GM19468 (cell line): ENCODE data around the gene RNF144A.
"Not testable (repeated sequence)": the region's sequence is repeated elsewhere in the genome, so short reads cannot be mapped to it uniquely, and the experiment has no call there.

ENCODE experiments used
- ATAC-seq: cut with Tn5 transposase; IDR thresholded peaks from one replicate; pipeline ENCODE4 v1.9.1; 2021; ENCODE audit warnings: mild to moderate bottlenecking, moderate library complexity, moderate number of reproducible peaks; ENCODE audit not compliant: unreplicated experiment; ENCODE audit errors: extremely low read depth

RNF144A gene

DNA sequence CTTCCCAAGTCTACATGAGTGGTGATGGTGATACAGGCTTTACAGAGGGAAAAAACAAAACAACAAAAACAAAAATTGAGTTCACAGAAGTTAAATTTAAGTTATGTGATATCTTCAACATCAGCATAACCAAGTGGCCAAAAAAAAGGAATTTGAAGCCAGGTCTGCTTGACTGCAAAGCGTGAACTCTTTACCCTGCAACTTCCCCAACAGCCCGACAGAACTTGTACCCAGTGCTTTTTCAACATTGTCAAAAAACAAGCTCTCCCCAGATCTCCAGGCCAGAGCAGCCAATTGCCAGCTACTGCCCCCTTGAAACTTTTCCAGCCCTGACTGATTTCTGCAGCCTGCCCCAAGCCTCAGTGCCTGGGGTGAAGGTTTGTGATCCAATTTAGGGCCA lies 76.7 kb downstream of the RNF144A start:
- no peak for ATAC-seq

DNA sequence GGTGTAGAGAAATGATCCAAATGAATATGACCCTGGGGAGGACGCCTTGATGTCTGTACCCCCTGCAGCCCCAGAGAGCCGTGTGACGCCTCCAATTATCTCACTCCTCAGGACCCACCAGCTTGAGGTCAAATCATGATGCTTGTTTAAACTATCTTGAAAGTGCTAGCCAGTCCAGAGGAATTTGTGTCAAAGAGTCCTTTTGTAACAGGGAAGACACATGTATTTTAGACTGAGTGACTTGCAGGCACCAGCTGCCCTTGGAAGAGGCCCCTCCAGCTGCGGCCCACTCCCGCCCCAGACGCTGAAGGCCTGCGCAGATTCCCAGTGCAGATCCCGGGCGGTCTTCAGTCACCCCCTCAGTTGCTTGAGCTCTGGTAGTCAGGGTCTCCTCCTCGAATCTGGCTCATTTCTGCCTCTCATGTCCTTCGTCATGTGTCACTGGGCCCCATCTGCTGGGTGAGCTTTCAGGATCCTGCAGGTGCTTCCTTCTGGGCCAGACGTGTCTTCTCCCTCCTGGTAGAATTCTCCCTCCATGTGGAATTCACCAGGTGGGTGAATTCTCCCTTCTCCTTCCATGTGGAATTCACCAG lies 77.4 kb downstream of the RNF144A start:
- ATAC-seq = no peak

DNA sequence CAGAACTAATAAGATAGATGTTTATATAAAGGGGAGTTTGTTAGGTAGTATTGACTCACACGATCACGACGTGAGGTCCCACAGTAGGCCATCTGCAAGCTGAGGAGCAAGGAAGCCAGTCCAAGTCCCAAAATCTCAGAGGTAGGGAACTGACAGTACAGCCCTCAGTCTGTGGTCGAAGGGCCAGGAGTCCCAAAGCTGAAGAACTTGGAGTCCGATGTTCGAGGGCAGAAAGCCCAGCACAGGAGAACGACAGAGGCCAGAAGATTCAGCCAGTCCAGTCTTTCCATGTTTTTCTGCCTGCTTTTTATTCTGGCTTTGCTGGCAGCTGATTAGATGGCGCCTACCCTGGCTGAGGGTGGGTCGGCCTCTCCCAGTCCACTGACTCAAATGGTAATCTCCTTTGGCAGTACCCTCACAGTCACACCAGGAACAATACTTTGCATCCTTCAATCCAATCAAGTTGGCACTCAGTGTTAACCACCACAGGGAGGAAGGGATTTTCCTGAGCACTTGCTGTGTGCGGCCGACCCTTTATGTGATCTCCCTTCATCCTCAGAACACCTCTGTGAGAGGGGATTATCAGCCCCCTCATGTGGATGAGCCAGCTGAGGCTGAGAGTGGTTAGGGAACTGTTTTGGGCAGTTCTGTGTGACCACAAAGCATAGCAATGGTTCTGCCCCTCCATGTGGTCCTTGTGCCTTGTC lies 78.3 kb downstream of the RNF144A start:
- ATAC-seq = no peak

DNA sequence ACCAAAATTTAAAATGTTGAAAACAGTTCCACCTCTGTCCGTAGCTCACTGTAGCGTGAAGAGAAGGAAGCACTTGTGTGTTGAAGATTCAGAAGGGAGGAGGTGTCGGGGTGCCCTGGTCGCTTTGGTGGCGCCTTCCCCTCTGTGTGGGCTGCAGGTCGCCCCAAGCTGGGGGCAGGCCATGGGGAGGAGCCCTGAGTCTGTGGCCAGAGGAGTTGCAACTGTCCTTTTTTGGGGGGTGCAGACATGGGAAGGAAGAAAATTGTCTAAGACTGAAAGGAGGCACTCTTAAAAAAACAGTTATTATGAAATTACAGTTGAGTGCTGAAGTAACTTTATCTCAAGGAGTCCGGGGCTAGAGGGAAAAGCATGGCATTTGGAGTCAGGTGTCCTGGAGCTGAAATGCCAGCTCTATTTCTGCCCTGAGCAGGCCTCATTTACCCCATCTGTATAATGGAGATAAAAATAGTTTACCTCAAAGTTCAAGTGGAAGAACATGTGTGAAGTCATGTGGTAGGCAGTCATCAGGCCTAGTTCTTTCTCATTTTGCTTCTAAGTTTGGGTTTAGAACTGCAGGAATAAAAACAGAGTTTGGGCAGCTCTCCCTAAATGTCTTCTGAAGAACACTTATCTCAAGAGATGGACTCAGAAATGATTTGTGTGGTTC lies 82.1 kb downstream of the RNF144A start:
- no peak for ATAC-seq

DNA sequence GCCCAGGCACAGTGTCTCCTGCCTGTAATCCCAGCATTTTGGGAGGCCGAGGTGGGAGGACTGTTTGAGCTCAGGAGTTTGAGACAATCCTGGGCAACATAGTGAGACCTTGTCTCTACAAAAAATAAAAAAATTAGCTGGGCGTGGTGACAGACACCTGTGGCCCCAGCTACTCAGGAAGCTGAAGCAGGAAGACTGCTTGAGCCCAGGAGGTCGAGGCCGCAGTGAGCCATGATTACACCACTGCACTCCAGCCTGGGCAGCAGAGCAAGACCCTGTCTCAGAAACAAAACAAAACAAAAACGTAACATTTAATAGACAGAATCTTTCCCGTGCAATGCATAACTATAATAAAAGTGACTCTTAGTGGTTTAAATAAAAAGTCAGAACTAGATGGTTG lies 84.2 kb downstream of the RNF144A start:
- not testable (repeated sequence) for ATAC-seq

DNA sequence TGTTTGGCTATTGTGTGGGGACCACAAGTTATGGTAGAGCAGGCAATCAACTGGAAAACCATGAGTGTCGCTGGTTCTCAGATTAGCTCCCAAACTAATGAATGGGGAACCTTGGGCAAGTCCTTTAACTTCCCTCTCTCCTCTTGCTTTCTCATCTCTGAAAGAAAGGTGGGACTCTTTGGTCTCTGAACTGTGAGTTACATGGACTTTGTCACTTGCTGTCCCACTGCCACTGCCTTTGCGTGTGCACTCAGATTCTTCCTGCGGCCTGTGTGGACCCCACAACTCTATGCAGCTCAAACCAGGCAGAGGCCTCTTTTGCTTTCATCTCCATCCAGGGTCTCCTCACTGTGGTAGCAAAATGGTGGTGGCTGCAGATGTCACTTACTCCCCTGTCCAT lies 86.7 kb downstream of the RNF144A start:
- no peak for ATAC-seq

DNA sequence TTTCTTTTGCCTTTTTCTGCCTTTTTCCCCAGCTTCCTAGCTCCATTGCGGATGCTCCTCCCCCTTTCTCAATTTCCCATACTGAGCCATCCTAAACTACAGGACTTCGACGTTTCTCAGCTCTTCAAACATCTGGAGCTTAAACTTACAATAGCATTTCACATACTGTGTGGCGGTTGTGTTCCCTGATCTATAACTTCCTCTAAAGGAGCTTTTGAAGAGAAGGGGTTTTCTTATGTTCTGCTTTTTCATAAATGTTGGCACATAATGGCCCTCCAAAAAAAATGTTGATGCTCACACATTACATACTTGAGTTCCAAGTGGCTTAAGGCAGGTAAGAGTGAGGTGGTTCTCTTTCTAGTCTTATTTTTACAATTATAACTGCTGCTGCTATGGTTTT lies 87.4 kb downstream of the RNF144A start:
- ATAC-seq = no peak

DNA sequence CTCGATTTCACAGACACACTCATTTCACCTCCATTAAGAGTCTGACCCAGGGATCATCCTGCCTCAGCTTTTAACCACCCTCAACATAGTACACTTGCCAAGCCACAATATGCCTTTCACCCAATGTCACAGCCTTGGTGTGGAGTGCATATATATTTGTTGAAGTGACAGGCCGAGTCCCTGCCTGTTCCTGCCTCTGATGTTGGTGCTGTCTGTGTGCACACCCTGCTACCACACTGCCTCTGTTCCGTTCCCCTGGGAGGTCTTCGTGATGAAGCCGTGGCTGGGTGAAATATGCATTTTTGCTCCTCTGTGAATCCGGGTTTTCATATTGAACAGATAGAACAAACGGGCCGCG lies 90.3 kb downstream of the RNF144A start:
- ATAC-seq = no peak

DNA sequence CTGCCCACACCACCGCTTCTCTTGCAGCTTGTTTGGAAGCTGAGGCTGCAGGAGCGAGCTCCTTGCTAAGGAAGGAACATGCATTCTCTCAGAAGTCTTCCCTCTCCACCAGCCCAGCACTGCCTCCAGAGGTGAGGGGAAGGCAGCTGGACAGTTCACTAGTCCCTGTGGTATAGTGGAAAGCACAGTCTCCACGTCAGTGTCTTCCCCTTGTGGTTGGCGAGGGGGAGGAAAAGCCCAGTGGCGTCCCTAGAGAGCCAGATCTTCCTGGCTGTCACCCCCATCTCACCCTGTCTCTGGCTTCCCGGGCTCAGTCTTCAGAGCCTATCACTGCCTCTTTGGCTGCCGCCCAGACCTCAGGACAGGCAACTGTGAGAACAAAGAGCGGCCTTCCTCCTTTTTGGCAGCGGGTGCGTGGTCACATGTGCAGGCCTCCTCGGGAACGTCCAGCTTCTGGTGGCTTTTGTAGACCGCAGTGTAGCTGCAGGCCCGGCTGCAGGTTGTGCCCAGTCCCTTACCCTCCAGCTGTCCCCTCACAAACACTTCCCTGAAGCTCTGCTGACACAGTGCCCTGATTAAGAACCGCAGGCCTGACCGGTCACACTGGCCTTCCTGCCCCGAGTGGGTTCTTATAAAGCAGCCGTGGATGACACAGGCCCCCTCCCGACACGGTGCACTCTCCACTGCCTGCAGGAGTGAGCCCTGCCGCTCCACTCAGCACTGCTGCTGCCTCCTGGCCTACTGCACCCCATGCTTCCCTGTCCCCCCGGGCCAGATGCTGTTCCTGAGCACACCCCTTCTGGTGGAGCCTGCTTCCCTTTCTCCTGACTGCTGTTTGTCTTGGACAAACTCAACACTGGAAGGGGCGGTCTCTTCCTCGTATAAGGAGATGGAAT lies 90.9 kb downstream of the RNF144A start:
- peak; percentile 23 for ATAC-seq

DNA sequence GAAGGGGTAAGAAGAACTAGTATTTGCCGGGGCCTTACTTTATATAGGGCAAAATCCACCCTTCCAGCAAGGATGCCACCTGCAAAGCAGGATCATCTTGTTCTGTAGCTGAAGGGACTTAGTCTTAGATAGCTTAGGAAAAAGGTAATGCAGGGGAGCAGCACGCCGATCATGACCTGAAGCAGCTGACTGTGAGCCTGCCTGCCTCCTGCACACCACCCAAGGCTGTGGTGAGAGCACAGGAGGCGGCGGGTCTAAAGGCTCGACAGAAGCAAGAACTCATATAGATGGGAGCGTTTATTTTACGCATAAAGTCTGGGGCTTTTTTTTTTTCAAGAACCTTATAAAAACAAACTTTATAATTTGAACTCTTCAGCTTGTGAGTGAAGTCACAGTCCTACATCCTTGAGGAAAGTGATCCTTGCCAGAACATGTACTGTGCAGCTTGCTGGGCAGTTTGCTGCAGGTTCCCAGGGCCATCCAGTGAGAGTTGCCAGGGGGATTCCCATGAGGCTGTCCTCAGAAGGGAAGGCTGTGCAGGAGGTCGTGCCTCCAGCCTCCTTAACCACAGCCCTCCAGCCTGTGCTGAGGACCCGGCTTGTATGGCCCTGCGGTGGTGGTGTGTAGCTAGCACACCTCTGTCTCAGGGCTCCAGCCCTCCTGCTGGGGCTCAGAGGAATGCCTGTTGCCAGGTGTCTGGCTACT lies 92.1 kb downstream of the RNF144A start:
- ATAC-seq = no peak

DNA sequence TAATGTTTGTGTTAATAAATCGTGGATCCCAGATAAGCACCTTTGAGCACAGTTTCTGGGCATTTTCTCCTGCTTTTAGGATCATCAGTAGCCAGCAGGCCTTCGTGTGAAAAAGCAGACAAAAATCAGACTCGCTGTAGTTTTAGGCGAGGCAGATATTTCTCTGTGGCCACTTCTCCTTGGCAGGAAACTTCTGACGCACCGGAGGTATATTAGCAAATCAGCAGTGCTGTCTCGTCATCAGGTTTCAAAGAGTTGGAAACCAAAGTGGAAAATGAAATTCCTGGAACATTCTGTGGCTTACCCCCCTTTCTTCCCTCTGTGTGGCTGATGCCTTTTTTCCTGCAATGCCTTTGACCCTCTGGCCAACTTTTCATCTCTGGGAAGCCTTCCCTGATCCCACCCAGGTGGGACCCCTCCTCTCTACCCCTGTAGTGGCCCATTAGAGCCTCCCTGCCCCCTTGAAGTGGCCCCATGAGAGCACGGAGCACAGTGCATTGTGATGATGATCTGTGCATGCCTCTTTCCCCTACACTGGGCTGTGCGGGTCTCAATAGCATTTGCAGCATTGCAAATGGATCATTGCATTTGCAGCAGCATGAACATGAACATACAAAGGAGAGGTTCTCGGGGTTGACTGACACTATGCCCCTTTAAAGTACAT lies 93.3 kb downstream of the RNF144A start:
- no peak for ATAC-seq

DNA sequence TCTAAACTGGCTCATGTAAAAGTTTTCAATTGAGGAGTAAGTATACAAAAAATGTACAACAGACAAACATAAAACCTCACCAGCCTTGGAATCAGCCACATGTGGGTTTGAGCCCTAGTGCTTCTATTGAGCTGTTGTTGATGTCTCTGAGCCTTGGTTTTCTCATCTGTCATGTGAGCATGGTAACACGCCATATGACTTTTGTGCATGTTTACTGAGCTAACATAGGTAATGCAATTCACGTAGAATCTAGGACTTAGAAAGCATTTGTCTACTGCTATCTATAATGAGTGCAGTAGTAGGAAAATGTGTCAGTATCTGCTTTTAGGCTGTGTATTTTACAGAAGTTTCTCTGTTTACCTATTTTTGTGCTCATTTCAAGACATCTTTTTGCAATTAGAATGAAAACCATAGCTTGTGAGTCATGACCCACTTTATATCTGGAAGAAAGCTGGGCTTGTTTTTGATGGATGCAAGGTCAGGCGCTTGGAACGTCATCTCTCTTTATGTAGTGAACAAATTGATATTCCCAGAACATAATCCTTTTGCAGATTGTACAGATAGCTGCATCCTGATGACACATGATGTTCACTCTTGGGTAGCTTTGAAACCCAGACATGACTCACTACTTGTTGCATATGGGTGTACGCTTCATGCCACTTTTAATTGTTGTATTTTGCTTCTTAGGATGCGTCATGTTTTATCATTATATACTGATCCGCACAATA lies 94.3 kb downstream of the RNF144A start:
- no peak for ATAC-seq

DNA sequence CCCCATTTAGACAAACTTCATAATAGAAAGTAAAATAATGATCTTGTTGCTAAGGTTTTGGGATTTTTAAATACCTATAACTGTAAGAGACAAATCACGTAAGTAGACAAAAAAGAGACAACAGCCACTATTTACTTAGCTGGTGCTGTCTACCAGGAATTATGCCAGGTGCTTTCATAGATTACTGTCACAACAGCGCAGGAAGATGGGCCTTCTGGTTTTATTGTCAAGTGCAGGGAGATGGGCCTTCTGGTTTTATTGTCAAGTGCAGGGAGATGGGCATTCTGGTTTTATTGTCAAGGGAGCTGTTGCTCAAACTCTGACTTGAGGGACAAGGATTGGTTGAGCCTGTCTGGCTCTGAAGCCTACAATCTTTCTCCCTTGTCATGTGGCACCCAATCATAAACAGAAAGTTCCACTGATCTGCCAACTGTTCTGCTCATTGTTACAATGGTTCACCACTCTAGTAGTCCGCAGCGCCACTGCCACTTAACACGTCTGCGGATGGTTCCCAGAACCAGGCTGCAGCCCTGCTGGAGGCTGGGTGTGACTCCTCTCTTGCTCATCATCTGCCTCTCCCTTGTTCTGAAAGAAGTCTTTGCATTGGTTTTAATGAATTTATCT lies 95.0 kb downstream of the RNF144A start:
- no peak for ATAC-seq

DNA sequence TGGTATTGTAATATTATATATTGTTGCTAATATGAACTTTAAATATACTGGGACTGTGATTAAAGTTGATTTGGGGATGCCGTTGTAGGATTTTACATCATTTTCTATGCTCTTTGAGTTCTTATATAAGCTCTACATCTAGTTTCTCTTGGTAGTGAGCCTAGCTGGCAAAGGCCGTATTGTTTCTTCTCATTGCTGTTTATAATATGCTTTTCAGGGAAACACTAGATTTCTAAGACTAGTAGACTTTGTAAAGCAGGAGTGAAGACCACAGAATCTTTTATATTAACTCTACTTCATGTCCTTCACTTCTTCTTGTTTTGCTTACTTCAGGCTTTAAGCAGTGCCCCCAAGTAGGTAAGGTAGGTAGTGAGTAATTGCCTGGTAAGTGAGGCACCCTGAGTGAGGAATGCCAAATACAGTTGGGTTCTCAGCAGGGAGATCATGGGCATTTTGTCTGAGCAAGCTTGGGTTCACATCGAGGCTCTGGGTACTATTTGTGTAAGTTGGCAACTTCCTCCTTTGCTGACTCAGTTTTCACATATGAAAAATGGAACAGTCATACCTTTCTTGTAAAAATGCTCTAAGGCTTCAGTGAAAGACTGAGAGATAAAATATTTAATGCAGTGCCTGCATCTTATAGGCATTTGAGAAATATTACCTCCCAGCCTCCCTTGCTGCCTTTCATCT lies 96.4 kb downstream of the RNF144A start:
- no peak for ATAC-seq

DNA sequence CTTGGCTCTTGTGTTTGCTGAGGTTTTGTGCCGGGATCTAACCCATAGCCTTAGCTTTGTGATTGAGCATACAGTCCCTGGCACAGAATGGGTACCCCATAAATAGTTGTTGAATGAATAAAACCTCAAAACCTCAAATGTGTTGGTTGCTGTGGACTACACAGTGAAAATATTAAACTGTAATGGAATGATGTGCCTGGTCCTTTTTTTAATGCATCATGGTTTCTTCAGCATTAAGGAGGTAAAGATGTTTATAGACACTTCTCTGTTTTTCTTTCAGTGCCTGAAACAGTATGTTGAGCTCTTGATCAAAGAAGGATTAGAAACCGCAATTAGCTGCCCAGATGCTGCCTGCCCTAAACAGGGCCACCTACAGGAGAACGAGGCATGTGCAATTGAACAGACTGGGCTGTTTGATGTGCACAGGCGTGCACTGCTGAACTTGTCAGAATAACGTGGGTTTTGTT lies 97.0 kb downstream of the RNF144A start:
- no peak for ATAC-seq

DNA sequence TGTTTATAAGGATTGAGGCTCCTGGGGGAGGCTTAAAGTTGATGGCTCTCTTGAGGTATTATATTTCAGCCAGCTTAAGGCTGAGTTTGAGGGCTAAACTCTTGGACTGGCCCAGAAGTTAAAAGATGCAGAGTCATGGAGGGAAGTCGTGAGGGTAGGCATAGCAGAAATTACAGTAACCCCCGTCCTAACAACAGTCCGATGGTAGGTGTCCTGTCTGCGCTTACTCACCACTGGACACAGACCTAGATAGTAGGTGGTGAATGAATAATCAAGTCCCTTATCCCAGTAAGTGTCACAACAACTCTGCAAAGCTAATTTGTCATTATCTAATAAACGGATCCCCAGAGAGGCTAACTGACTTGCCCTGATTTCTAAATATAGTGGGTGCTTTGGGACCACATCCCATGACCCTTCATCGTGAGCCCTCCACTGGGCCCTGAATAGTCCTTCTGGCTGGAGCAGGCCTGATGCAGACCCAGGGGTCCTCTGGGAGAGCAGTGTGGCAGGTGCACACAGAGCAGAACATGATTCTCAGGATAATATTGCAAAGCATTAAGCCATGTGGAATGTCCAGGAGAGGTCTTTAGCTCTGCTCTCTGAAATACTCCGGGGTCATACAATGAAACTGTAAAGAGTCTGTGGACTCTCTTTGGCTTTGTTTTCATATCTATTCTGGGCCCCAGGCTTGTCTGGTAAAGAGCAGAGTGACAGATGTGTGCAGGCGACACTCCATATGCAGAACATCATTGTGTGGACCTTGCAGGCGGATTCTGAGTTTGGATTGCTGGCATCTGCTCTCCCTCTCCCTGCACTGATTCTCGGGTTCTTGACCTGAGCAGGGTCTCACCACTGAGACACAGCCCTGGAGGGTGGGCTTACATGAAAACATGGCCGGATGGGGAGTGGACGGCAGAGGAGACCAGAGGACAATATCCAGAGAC lies 98.1 kb downstream of the RNF144A start:
- no peak for ATAC-seq

DNA sequence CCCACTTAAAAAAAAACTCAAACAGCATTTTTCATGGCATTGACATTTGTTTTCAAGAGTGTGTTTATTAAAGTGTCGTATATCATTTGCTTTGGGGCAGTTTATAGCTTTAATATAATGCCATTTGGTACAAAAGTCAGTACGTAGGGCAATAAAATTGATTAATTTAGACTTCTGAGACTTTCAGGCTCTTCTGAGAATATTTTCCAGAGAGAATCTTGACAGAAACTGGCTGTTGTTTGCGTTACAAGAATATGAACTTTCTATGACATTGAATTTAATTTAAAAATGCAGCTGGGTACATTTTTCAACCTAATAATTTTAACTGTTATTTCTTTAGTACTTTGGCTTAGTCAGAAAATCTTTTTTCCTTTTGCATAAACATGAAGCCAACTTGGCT lies 98.9 kb downstream of the RNF144A start:
- no peak for ATAC-seq
